Measurements from ENCODE around the gene REM2. TPM values are rescaled to one million over a fixed set of nuclear protein-coding genes. Genes with fewer than 3 reads are reported as not detected.

REM2 gene
- total RNA-seq, 1 experiment from 2014 or later, result 0.37 TPM

- DNase-seq (ENCODE audit: extremely low read depth, low read depth), result no peak
Observed at GRCh38 chr14:22923746-22924145, 40.7 kb downstream of the REM2 start.

DNA sequence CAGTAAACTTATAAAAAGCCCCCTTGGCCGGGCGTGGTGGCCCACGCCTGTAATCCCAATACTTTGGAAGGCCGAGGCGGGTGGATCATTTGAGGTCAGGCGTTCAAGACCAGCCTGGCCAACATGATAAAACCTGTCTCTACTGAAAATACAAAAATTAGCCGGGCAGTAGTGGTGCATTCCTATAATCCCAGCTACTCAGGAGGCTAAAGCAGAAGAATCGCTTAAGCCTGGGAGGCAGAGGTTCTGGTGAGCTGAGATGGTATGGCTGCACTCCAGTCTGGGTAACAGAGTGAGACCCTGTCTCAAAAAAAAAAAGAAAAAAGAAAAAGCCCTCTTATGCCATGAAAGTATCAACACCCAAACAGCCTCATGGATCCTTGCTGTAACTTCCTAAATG, 42.5 kb downstream of the REM2 start:
- no peak for DNase-seq (ENCODE audit: extremely low read depth, low read depth)

GRCh38 chr14:22926316-22926715, 43.3 kb downstream of the REM2 start:
- DNase-seq (ENCODE audit: extremely low read depth, low read depth), result peak; percentile 76

GRCh38 chr14:22928237-22929103, 45.4 kb downstream of the REM2 start:
- no peak for DNase-seq (ENCODE audit: extremely low read depth, low read depth)

- peak; percentile 100 for DNase-seq (ENCODE audit: extremely low read depth, low read depth)
Observed at GRCh38 chr14:22929104-22929960, 46.3 kb downstream of the REM2 start, which contains the start of gene PRMT5. TSS of gene PRMT5 (minus strand) at chr14:22929376. CDS start at chr14:22929361, 15 bp downstream.

- no peak for DNase-seq (ENCODE audit: extremely low read depth, low read depth)
Observed at GRCh38 chr14:22929961-22930364, 46.9 kb downstream of the REM2 start.

- no peak for DNase-seq (ENCODE audit: extremely low read depth, low read depth)
Observed at GRCh38 chr14:22932146-22932545, 49.1 kb downstream of the REM2 start.

DNA sequence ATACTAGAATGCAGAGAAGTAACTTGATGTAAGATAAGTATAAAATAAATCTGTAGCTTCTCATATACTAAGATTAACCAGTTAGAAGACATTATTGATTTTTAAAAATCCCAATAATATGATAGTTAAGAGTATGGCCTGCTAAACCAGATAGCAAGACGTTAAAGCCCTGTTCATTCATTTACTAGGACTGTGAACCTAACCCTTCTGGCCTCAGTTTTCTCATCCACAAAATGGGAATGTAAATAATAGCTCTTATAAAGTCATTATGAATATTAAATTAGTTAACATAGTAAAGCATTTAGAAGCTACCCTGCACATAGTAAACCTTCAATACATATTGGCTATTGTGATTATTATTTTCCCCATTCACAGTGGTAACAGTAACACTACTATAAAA, 52.1 kb downstream of the REM2 start:
- no peak for DNase-seq (ENCODE audit: extremely low read depth, low read depth)

Small RNAs within 50 kb of the gene (small RNA-seq; reads per million reads assigned to genes)
- 0 reads per million in 2 experiments for gene RF00019

Other genes starting within 250 kb of the REM2 start
- not detected in 2 replicates for gene OR6J1, start 238.9 kb upstream of the REM2 start, total RNA-seq (2014; rRNA removed; shearing (Covaris generic))
- gene OXA1L, start 116.5 kb upstream of the REM2 start, total RNA-seq (2014; rRNA removed; shearing (Covaris generic)), result 175 and 189 TPM in 2 replicates
- gene SLC7A7, start 67.8 kb upstream of the REM2 start, total RNA-seq (2014; rRNA removed; shearing (Covaris generic)), result 1.1 TPM in 1 of 2 replicates, not detected in the other
- gene MRPL52, start 53.3 kb upstream of the REM2 start, total RNA-seq (2014; rRNA removed; shearing (Covaris generic)), result 58.9 and 68.9 TPM in 2 replicates
- gene MMP14, start 46.6 kb upstream of the REM2 start, total RNA-seq (2014; rRNA removed; shearing (Covaris generic)), result 0.30 and 0.89 TPM in 2 replicates
- gene LRP10, start 11.5 kb upstream of the REM2 start, total RNA-seq (2014; rRNA removed; shearing (Covaris generic)), result 102 and 107 TPM in 2 replicates
- gene RBM23, start 35.9 kb downstream of the REM2 start, total RNA-seq (2014; rRNA removed; shearing (Covaris generic)), result 54.4 and 64.8 TPM in 2 replicates
- 147 and 170 TPM in 2 replicates for gene PRMT5, start 46.2 kb downstream of the REM2 start, total RNA-seq (2014; rRNA removed; shearing (Covaris generic))
- gene HAUS4, start 73.9 kb downstream of the REM2 start, total RNA-seq (2014; rRNA removed; shearing (Covaris generic)), result 77.6 and 81.7 TPM in 2 replicates
- 61.0 and 75.1 TPM in 2 replicates for gene AJUBA, start 99.3 kb downstream of the REM2 start, total RNA-seq (2014; rRNA removed; shearing (Covaris generic))
- gene C14orf93, start 126.9 kb downstream of the REM2 start, total RNA-seq (2014; rRNA removed; shearing (Covaris generic)), result 12.8 and 15.1 TPM in 2 replicates
- gene PSMB5, start 151.7 kb downstream of the REM2 start, total RNA-seq (2014; rRNA removed; shearing (Covaris generic)), result 191 and 254 TPM in 2 replicates
- gene PSMB11, start 159.0 kb downstream of the REM2 start, total RNA-seq (2014; rRNA removed; shearing (Covaris generic)), result not detected in 2 replicates
- 4.4 and 4.6 TPM in 2 replicates for gene CDH24, start 174.3 kb downstream of the REM2 start, total RNA-seq (2014; rRNA removed; shearing (Covaris generic))
- gene ACIN1, start 211.9 kb downstream of the REM2 start, total RNA-seq (2014; rRNA removed; shearing (Covaris generic)), result 73.8 and 92.9 TPM in 2 replicates
- 41.5 and 45.7 TPM in 2 replicates for gene C14orf119, start 212.3 kb downstream of the REM2 start, total RNA-seq (2014; rRNA removed; shearing (Covaris generic))
- gene CIROP, start 221.8 kb downstream of the REM2 start, total RNA-seq (2014; rRNA removed; shearing (Covaris generic)), result not detected in 2 replicates
- not detected in 2 replicates for gene CEBPE, start 236.0 kb downstream of the REM2 start, total RNA-seq (2014; rRNA removed; shearing (Covaris generic))